D341Med (cell line): ENCODE results near the gene PHYH.
"Not testable (repeated sequence)": the region's sequence is repeated elsewhere in the genome, so short reads cannot be mapped to it uniquely, and the experiment has no call there.

ENCODE experiments used
- DNase-seq: peaks from one replicate; pipeline ENCODE4 v3.0.0; 2012; ENCODE audit warnings: low spot score

PHYH gene

DNA sequence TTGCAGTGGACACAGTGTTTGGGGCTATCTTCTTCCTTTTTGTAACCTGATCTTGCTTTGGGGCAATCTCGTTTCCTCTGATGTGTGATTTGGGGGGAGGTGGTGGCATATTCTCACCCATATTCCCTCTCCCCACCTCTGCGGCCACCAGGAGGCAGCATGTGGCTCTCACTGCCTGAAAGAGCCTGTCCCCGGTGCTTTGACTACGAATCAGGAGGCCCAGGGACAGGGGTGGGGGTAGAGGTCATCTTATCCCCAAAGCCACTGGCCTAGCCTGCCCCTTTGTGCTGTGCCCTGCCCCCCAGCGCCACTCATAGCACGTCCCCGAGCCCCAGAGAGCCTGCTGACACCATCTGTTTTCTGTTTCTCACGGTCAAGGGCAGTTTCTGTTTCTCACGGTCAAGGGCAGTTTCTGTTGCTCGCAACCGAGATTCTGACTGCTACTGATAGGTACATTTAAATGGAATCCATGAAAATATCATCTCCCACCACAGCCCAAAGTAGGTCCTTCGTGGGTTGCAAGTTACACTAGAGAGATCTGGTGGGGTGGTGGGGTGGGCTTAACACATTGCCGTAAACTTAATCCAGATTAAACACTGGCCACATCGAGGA is 28.2 kb downstream of the PHYH start:
- DNase-seq: peak; percentile 55

DNA sequence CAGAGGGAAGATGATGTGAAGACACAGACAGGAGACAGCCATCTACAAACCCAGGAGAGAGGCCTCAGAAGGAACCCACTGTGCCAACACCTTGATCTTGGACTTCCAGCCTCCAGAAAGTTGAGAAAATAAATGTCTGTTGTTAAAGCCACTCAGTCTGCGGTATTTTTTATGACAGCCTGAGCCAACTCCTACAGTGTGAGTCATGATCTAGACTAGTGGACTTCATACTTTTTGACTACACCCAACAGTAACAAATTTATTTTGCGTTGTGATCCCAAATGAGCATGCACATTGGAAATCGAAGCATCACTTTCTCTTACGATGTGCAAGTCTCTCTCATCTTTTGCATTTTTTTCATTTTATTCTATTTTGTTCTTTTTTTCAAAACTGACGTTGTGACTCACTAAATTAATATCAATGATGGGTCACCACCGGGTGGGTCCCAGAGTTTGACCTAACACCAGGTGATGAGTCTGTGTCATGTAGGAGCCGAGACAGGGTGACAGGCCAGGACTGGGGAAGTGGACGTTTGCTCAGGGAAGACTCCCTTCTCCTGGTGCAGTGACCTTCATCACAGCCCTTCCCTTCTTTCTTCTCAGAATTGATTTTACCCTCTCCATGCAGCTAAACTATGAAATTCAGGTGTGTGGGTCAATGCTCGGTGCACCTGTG is 28.9 kb downstream of the PHYH start:
- no peak for DNase-seq

DNA sequence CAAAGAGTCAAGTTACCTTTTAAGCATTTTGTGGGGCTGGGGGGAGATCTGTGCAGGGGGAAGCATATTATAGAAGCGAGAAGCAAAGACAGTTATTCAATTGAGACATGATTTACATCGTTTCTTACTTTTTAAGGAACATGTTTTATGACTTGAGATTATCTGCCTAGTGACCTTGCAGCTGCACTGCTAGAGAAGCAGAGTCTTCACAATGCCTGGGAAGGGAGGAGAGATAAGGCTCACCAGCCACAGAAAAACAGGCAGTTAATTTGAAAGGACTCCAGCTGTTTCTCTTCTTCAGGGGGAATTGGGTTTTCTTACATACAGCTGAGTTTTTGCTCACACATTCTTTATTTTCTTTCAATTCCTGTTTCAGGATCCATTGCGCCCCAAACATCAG is 31.0 kb downstream of the PHYH start:
- DNase-seq: no peak

DNA sequence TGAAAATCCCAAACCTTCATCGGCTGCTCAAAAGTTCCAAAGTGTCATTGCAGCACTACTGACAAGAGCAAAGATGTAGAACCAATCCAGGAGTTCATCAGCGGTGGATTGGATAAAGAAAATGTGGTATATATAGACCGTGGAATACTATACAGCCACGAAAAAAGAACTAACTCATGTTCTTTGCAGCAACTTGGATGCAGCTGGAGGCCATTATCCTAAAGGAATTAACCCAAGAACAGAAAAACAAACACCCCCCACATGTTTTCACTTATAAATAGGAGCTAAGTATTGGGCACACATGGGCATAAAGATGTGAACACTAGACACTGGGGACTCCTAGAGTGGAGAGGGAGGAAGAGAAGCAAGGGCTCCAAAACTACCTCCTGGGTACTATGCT is 31.6 kb downstream of the PHYH start:
- DNase-seq: no peak

DNA sequence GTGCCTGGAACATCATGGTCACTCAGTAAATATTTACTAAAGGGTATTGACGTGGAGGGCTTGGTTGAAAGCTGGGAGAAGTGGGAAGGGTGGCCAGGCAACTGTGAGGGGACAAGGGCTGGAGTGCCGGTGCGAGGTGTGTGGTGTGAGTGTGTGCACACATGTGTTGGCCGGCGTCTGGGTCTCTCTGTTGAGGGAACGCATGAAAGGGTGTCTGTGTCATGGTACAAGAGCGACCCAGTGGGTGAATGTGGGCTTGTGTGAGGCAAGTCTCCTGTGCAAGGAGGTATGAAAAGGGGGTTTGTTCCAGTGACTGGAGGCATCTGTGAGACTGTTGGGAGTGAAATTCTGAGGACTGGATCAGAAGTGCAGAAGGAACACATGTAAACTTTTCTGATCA is 36.3 kb downstream of the PHYH start:
- no peak for DNase-seq

DNA sequence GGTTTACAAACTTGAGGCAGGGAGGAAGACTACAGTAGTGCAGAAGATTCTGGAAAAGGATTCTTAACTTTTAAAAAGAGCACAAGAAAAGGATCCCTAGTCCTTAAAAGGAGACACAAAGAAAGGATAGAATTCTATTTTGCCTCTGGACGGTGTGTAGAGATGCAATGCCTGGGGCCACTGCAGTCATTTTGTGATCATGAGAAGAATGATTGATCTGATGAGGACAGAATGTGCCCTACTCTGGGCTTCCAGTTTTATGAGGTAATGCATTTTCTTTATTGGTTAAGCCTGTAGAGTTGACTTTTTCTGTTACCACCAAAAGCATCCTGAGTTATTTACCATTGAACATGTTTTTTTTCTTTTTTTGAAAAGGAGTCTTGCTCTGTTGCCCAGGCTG is 37.4 kb downstream of the PHYH start:
- no peak for DNase-seq

DNA sequence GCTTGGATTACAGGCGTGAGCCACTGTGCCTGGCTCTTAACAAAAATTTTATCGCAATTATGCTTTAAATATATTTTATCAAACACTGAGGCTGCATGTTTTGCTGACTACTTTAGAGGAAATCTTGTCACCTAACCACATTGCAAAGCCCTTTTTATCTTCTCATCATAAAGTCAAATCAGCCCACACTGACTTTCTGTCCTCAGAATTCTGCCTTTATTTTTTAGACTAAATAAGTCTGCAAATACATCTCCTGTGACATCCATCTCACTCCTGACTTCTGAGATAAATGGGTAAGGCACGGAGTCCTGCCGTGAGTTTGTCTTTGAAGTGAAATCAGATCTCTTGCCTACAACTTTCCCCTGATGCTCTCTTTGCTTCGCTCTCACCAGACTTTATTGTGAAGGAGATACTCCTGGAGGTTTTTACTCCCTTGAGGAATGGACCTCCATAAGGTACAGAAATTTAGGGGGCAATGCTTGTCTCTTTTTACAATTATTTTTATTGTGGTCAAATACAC is 42.2 kb downstream of the PHYH start:
- DNase-seq: no peak

DNA sequence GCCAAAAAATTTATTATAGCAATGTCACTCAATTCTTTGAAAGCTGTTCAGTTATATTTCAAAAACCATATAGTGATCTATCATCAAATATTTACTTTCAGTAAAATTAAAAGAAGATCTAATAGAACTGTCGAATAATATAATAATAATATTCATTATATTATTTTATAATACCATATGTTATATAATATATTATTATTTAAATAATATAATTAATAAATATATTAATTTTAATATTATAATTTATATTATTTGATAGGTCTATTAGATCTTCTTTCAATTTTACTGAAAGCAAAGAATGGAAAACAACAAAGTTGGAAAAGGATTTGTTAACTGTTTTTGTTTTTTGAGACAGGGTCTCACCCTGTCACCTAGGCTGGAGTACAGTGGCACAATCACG is 43.2 kb downstream of the PHYH start:
- DNase-seq: no peak

DNA sequence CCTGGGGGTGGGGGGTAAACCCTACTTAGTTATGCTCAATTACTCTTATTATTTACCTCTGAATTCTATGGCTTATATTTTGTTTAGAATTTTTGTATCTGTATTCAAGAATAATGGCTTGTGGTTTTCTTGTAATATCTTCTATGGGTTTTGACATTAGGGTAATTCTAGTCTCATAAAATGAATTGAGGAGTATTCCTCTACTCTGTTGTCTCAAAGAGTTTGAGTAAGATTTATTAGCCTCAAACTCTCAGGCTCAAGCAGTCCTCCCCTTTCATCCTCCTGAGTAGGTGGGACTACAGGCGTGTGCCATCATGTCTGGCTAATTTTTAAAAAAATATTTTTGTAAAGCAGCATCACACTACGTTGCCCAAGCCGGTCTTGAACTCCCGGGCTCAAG is 46.1 kb downstream of the PHYH start:
- no peak for DNase-seq

DNA sequence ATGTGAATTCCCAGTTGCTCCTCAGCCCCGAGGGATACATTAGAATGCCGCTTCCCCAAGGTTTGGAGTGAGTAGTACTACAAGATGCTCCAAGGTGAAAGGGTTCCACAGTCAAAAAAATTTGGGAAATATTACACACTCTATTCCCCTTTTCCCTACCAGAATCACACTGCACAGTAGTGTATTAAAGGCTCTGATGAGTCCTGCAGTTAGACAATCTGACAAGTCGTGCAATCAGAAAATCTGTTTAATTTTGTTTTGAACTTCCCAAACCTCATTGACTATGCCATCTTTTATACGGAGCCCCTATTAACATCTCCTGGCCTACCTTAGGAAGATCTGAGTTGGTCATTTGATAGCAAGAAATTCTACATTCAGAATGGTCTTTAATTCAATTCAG is 52.1 kb downstream of the PHYH start:
- DNase-seq: no peak

DNA sequence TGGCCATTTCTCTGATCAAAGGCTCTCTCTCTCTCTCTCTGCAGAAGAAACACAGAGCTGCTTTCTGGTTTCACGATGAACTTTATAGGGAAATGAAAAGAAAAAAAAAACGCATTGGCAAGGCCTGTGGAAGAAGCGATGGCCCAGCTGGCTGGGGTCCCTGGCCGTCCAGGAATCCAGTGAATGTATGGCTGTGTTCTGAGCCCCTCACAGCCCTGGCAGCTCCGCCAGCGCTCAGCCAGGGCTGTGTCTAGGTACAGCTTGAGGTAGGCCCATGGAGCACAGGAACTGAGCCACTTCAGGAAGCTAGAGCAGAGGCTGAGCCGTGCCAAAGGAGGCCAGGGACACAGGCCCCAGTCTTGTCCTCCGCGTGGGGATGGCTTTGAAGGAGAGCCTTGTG is 52.6 kb downstream of the PHYH start:
- DNase-seq: no peak

DNA sequence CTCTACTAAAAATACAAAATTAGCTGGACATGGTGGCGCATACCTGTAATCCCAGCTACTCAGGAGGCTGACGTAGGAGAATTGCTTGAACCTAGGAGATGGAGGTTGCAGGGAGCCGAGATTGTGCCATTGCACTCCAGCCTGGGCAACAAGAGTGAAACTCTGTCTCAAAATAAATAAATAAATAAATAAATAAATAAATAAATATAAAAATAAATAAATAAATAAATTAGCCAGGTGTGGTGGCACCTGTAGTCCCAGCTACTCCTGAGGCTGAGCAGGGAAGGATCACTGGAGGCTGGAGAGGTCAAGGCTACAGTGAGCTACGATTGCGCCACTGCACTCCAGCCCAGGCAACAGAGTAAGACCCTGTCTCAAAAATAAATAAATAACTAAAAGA is 57.6 kb downstream of the PHYH start:
- DNase-seq: not testable (repeated sequence)

DNA sequence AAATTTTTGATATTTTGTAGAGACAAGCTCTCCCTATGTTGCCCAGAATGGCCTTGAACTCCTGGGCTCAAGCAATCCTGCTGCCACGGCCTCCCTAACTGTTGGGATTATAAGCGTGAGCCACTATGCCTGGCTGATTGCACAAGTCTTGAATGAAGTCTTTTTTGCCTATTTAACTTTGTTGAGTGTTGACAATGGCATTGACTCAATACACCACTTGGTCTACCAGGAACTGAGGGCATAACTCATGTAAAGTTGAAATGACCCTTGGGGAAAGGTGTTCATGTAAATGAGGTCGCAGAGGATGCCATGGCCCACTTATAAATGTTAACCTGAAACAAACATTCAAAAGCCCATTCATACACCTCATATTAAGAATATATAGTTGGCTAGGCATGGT is 58.3 kb downstream of the PHYH start:
- DNase-seq: no peak

DNA sequence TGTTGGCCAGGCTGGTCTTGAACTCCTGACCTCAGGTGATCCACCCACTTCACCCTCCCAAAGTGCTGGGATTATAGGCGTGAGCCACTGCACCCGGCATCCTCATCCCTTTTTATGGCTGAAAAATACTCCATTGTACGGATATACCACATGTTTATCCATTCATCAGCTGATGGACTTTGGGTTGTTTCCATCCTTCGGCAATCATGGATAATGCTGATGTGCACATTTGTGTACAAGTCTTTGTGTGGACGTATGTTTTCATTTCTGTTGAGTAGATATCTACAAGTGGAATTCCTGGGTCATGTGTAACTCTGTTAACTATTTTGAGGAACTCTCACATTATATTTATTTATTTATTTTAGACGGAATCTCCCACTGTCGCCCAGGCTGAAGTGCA is 59.9 kb downstream of the PHYH start:
- no peak for DNase-seq

DNA sequence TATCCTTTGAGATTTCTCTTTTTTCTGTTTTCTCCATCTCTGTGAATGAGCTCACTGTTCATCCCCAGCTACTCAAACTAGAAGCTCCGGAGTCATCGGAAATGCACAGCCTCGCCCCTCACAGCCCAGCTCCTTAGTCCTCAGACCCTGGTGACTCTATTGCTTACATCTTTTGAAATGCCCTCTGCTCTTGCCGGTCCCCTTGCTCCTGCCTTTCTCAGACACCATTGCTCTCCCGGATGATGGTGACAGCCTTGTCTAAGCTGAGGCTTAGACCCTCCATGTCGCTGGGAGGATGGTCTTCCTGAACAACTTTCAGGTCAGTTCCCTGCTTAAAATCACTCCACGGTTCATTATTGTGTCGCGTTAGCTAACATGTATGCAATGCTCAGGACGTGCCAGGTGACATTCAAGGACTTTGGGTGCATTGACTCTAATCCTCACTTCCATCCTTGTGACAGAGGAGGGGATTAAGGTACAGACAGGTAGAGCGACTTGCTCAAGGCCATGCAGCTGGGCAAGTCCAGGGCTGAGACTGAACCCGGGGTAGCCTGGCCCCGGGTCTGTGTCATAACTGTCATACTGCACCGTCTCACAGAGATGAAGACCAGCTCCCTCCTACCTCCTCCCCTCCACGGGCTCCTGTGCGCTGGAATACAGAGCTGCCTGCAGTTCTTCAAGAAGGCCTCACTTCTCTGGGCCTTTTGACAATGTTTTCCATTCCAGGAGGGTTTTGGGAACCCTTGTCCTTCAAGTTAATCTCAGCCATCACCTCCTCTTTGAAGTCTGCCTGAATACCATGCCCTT is 61.4 kb downstream of the PHYH start:
- no peak for DNase-seq

DNA sequence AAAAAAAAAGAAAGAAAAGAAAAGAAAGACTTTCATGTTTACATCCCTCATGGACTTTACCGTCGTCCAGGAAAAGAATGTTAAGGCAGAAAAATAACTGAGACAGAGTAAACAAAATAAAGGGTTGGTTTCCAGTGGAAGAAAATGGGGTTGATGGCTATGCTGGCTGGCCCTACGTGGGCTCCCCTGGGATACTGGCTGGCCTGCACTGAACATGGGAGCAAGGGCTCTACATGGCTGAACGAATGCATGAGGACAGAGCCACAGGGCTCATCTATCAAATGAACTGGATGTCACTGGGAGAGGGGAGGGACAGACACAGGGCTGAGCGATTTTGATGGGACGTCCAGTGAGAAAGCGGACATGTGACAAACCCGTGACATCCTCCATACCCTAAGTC is 63.2 kb downstream of the PHYH start:
- no peak for DNase-seq

DNA sequence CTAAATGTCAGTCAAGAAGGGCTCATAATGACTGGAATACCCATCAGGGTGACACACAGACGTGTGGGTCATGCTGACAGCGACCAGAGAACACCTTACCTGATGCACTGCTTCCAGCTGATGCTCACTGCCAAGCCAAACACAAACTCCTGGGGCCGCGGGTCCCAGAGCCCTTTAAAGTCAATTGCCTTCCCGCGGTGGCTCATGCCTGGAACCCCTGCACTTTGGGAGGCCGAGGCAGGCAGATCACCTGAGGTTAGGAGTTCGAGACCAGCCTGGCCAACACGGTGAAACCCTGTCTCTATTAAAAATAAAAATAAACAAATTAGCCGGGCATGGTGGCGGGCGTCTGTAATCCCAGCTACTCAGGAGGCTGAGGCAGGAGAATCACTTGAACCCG is 65.1 kb downstream of the PHYH start:
- DNase-seq: not testable (repeated sequence)

DNA sequence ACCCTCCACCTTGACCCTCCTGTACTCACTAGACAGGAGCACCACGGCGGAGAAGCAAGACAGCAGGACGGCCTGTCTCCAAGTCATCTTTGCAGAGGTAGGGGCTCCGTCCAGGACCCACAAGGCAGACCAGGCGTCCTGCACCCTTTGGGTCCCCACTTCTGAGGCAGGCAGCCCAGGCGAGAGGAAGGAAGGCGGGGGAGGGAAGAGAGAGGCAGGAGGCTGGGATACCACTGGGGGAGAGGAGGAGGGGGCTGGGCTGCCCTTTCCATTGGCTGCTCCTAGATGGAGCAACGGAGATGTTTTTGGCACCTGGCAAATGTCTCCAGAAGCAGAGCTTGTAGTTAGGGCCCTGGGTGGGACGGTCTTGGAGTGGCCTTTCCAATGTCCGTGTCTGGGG is 65.7 kb downstream of the PHYH start, which contains the start of gene UCMA:
TSS of gene UCMA (minus strand) at position 203 of the 400 bp plus-strand sequence. CDS start at position 87, 116 bp downstream.
- no peak for DNase-seq

DNA sequence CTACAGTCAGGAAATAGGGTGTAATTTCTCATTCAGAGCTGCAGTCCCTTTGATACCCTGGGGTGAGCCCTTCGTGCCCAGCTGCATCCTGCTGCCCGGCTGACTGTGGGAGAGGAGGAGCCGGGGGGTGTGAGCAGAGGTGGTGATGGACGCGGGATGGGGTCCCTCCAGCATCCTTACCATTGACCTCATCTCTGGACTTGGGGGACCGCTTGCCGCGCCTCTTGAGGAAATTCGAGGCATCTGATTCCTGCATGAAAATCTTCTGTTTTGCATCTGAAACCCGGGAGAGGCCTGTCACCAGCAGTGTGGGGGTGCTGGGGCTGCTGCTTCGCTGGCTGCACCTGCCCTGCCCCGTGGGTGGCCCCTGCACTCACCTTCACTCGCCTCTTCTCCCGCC is 66.5 kb downstream of the PHYH start:
- no peak for DNase-seq

DNA sequence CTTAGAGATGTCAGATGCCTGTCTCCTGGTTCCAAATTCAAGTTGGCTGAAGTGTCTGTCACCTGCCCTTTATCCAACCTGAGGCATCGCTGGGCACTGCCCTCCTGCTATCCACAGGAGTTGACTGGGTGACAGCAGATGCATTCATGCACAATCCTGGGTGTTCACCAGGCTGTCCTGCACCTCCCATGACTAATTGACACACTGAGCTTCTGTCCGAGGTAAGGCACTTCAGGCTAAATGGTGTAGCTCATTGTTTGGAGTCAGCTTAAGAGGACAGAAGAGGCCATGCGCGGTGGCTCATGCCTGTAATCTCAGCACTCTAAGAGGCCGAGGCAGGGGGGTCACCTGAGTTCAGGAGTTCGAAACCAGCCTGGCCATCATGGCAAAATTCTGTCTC is 68.1 kb downstream of the PHYH start:
- DNase-seq: no peak

DNA sequence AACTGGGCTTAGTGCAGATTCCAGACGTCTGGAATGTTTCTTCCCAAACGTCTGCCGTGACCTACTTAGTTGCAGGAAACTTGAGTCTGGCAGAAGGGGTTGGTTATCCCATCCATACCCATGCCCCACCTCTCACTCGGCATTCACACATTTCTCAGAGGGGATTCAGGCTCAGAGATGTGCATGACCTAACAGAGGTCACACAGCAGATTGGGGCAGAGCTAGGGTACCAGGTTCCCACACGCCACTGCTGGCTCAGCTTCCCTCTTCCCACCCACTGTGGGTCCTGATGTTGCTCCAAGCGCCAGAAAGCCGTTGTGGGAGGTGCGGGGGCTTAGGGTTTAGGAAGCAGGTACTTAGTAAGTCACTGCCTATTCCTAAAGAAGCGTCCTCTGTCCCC is 68.7 kb downstream of the PHYH start:
- no peak for DNase-seq
